NCI-H748 (cell line): ENCODE data around the gene DNER.

Source experiments
- DNase-seq: peaks from one replicate; lab custom pipeline; 2025; ENCODE audit not compliant: unreplicated experiment; lab: John Stamatoyannopoulos, UW

The DNER gene

DNA sequence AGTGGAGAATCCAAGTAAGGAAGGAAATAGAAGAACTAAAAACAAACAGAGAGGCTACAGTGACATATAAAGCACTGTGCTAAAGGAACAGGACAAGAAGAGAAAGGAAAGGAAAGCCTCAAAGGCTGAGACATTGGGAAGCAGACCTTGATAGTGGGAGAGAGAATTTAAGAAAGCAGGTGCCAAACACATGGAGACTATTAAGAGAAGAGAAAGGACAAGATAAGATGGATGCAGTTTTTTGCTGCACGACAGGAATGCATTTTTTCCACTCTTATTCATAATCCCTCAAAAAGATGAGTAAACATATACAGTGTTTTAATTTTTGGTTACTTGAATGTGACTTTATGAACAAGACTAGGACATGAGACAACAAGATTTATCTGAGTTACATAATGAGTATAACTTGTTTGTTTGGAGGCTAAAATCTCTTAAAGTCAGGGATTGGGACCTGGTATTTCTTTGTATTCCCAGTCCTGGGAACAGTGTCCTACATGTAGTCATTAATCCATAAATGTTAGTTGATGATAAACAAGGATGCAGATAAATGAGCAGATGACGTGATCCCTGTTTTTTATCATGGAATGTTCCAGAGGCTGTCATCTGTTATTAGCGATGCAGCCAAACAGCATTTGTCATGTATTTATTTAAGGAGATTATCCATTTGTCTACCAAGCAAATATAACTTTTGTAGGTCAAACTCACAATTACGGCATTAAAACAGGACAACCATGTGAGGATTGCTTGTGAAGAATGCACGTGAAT is 141.7 kb downstream of the DNER start:
- DNase-seq: no peak

- DNase-seq: no peak
Observed at GRCh38 chr2:229571243-229571642, 143.1 kb downstream of the DNER start.

DNA sequence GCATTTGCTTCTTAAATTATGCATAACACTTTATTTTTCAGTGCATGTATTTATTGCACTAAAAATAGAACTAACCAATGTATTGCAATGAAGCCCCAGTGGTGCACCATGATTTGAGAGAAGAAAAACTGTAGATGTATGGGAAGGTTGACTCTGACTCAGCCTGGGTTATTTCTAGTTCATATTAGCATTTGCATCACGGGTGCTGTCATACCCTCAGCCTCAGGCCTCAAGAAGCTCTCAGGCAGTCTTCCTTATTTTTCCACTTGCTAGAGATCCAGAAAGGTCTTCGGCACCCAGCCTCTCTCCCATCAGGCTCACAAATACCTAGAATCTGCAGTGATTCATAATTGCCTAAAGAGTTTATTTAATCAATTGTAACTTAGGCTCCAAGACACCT is 148.0 kb downstream of the DNER start:
- no peak for DNase-seq

DNA sequence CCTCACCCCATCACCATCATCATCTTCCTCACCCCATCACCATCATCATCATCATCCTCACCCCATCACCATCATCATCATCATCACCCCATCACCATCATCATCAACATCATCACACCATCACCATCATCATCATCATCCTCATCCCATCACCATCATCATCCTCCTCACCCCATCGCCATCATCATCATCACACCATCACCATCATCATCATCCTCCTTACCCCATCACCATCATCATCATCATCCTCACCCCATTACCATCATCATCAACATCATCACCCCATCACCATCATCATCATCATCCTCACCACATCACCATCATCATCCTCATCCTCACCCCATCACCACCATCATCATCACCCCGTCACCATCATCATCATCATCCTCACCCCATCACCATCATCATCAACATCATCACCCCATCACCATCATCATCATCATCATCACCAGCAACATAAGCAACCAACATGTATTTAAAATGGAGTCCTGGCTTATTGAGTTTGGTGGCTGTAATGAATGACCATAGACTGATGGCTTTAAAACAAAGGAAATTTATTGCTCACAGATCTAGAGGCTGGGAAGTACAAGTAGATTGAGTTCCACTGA is 150.0 kb downstream of the DNER start:
- no peak for DNase-seq

DNA sequence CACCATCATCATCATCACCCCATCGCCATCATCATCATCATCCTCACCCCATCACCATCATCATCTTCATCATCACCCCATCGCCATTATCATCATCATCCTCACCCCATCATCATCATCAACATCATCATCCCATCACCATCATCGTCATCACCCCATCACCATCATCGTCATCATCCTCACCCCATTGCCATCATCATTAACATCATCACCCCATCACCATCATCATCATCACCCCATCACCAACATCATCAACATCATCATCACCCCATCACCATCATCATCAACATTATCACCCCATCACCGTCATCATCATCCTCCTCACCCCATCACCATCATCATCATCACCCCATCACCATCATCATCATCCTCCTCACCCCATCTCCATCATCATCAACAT is 151.0 kb downstream of the DNER start:
- DNase-seq: no peak

DNA sequence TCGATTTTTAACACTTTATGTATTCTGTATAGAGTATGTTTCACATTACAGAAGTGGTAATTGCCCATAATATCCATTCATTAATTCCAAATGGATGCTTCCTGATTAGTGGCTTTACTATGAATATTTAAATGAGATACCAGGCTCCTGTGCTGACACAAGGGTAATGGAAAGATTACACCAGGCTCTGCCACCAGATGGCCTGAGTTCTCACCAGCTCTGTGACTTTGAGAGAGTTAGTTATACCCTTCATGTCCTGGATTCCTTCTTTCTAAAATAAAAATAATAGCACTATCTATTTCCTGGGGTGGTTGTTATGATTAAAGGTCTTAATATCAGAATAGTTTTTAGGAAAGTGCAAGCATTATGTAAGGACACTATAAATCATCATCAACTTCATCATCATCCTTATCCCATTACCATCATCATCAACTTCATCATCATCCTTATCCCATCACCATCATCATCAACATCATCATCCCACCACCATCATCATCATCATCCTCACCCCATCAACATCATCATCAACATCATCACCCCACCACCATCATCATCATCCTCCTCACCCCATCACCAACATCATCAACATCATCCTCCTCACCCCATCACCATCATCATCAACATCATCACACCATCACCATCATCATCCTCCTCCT is 151.8 kb downstream of the DNER start:
- no peak for DNase-seq

- no peak for DNase-seq
Observed at GRCh38 chr2:229559986-229560385, 154.4 kb downstream of the DNER start.

- no peak for DNase-seq
Observed at GRCh38 chr2:229553091-229553490, 161.3 kb downstream of the DNER start.

DNA sequence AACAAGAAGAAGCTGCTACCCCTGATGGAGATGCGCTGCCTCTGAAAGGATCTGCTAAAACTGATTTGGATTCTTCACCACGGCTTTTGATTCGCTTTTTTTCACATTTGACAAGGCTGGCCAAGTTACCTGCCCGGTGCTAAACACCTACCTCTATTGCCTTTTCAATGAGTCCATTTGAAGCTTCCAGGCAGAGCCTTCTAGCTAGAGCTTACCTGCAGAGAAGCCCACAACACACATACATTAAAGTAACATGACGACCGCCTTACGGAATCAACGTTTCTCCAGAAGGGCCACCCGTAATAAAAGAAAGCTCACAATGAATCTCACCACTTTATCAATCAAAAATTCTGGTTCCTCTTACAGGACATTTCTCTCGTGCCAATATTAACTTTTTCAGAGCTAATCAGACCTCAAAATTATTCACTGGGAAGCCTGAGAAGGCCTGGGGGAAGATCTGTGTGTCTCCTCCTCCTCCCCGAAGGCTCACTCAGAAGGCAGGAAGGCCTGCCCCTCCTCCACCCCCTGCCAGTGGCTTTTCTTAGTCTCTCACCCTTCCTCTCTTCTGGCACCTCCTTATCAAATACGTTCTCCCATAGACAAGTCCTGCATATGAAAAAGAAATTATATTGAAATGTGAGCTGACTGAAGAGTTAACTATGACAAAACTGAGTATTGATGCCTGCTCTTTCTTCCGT is 171.0 kb downstream of the DNER start:
- DNase-seq: no peak

GRCh38 chr2:229539628-229540027 is 174.7 kb downstream of the DNER start:
- DNase-seq: no peak

DNA sequence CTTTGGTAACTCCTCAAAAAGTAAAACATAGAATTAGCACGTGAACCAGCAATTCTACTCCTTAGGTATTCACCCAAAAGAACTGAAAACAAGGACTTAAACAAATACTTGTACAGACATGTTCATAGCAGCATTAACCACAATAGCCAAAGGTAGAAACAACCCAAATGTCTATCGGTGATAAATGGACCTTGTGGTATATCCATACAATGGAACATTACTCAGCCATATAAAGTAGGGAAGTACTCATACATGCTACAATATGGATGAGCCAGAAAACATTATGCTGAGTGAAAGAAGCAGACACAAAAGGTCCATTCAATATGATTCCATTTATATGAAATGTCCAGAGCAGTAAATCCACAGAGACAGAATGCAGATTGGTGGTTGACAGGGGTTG is 182.8 kb downstream of the DNER start:
- DNase-seq: no peak

DNA sequence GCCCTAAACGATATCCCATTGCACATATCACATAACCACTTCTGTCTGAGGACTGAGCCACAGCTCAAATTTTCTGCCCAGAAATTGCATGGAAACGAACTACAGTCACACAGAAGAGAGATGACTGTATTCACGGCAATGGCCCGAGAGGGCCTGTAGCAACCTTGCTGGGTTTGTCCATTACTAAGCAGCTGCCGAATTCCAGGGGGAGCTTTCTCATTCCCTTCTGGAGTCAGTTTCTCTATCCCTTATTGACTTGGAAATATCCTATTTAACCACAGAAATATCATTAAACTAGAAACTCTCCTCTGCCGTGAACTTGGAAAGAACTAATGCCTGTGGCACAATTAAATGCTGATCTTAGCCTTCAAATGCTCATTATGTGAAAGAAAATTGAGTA is 183.9 kb downstream of the DNER start:
- no peak for DNase-seq

GRCh38 chr2:229528846-229529245 is 185.5 kb downstream of the DNER start:
- no peak for DNase-seq

DNA sequence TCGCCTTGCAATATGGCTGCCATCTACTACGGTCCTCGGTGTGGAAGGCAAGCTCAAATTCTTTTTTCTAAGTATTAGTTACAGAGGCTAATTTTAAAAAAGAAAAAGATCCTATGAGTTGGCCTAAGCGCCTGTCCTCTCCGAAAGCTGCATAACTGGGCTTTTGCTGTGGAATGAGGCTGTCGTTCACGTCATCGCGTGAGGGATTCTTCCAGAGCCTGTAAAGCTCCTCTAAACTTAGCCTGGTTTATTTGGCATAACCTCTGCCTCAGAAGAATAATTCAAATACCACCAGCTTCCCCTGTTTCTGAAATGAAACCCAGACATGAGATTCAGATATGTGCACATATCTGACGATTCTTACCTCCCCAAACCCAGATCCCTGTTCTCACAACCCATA is 187.4 kb downstream of the DNER start:
- no peak for DNase-seq

GRCh38 chr2:229524799-229525198 is 189.6 kb downstream of the DNER start:
- DNase-seq: no peak

DNA sequence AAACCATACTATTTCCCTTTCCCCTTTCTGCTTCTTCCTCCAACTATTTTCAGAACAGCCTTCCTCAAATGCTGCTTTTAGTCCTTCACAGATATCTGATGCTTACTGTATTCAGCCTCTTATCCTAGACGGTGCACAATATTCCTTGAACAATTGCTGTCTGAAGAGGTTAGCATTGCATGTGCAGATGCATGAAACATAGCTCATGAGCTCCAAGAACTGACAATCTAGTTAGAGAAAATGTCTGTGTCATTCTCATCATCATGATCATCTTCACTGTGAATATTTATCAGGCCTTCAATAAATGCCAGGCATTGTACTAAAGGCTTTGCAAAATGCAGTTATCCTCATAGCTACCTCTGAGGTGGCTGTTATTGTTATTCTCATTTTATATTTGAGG is 190.7 kb downstream of the DNER start:
- DNase-seq: no peak

GRCh38 chr2:229521576-229521975 is 192.8 kb downstream of the DNER start:
- DNase-seq: no peak

GRCh38 chr2:229520691-229521096 is 193.7 kb downstream of the DNER start:
- DNase-seq: no peak

- no peak for DNase-seq
Observed at GRCh38 chr2:229519655-229520430, 194.5 kb downstream of the DNER start.

DNA sequence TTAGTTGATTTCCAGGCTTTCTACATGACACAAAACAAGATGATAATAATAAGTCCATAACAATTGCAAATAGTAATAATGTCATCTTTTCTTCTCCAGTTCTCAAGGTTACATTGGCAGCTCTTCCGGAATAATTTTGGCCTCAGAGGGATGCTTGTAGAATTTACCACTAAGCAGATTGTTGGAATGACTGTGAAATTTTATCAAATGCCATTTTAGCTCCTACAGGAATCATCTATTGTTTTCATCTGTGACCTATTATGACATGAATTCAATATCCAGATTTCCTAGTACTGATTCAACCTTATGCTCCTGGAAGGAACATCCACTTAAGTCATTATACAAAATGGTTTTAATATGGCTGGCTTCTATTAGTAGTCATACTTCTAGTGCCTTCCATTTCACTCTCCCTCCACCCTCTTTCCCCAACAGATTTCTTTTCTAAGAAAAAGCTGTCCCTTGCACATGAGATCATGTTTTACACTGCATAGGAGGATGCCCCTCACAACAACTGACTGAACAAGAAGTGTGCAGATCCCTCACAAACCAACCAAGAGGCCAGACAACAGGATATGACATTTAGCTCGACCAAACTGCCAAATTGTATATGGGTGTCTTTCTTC is 200.0 kb downstream of the DNER start:
- DNase-seq: no peak

- DNase-seq: no peak
Observed at GRCh38 chr2:229511524-229511923, 202.8 kb downstream of the DNER start.
